Stomach smooth muscle (tissue), 2 donors: ENCODE data around the gene SLFNL1.
A peak's percentile ranks its signal among the peaks of the same experiment; 100 is the strongest.

ENCODE experiments used
- H3K27ac ChIP-seq: one replicate; pipeline ENCODE4 v1.7.0; 2013; ENCODE audit warnings: mild to moderate bottlenecking, low read length, inconsistent platforms
- H3K27me3 ChIP-seq, 2 donors: one replicate each; pipeline ENCODE4 v1.7.0; 2013; ENCODE audit warnings: low read length in 2 of 2; ENCODE audit not compliant: insufficient read depth in 2 of 2, control insufficient read depth in 1 of 2
- H3K36me3 ChIP-seq, 2 donors: one replicate each; pipeline ENCODE4 v1.7.0; 2013; ENCODE audit warnings: low read length in 2 of 2; ENCODE audit not compliant: control insufficient read depth in 2 of 2, insufficient read depth in 2 of 2
- H3K4me1 ChIP-seq: one replicate; pipeline ENCODE4 v1.7.0; 2013; ENCODE audit warnings: low read length; ENCODE audit not compliant: control insufficient read depth, insufficient read depth
- H3K4me3 ChIP-seq, 2 donors: one replicate each; pipeline ENCODE4 v1.7.0; 2013; ENCODE audit warnings: low read length in 2 of 2
- H3K9ac ChIP-seq, 2 donors: one replicate each; pipeline ENCODE4 v1.7.0; 2013; ENCODE audit warnings: low read length in 2 of 2, mild to moderate bottlenecking in 1 of 2
- H3K9me3 ChIP-seq, 2 donors: one replicate each; pipeline ENCODE4 v1.7.0; 2013; ENCODE audit warnings: low read length in 2 of 2; ENCODE audit not compliant: control insufficient read depth in 2 of 2
- donor health status: healthy.
- donor health status: Pancreatic carcinoma.

Gene SLFNL1

DNA sequence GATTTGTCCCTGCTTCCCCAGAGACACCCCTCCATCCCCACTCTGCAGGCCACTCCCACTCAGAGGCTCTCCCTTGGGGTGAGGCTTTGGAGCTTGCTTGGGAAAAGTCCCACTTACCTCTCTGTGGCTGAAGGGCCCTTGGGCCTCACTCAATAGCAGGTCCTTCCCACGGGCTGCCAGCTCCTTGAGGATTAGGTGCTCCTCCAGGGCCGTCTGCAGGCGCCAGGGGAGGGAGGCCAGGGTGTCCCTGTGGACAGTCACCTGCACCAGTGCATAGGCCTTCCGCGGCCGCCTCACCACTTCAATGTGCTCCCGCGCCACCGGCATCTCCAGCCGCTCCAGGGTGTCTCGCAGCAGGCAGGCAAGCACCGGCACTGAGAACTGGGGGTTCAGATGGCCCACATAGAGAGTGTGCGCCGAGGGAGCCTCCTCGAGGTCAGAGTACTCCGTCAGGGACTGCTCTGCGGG is 1.4 kb downstream of the SLFNL1 start:
- Histone ChIP-seq H3K4me1 (peaks cover 6% of the 10 kb centered on the region), H3K27ac (no peak overlapping the region), H3K36me3 (peaks cover 0 to 8% of the 10 kb centered on the region in 2 donors), H3K4me3 (no peak overlapping the region), H3K9me3 (no peaks in the 10 kb centered on the region), H3K9ac (no peak overlapping the region), H3K27me3 (no peaks in the 10 kb centered on the region)

- no peak overlapping the region for H3K9ac ChIP-seq
- H3K4me3 ChIP-seq, result no peak overlapping the region
- peaks cover 0 to 8% of the 10 kb centered on the region in 2 donors for H3K36me3 ChIP-seq
- no peaks in the 10 kb centered on the region for H3K27me3 ChIP-seq
- no peaks in the 10 kb centered on the region for H3K9me3 ChIP-seq
- H3K27ac ChIP-seq, result no peak overlapping the region
- H3K4me1 ChIP-seq, result peaks cover 6% of the 10 kb centered on the region
Measured at GRCh38 chr1:41019353-41019745, 2.2 kb downstream of the SLFNL1 start.

DNA sequence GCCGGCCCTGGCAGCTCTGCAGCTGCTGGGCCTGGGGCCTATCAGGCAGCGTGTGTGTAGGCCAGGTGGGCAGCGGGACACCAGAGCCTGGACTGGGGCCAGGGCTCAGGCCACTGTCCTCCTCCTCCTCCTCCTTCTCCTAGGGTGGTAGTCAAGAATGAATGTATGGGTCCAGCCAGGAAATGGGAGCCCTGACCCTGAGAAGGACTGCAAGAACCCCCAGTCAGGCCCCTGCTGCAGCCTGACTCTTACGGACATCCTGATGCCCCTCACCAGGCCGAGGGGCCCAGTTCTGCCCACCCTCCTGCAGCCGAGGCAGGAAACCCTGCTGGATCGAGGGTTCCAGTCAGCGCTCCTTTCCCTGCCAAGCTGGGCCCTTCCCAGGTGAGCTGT is 3.5 kb downstream of the SLFNL1 start:
- Histone ChIP-seq H3K9ac (no peak overlapping the region), H3K4me1 (peaks cover 6% of the 10 kb centered on the region), H3K27ac (no peak overlapping the region), H3K36me3 (peaks cover 0 to 3% of the 10 kb centered on the region in 2 donors), H3K4me3 (no peak overlapping the region), H3K27me3 (no peaks in the 10 kb centered on the region), H3K9me3 (no peaks in the 10 kb centered on the region)

- H3K9me3 ChIP-seq, result no peaks in the 10 kb centered on the region
- H3K4me1 ChIP-seq, result peaks cover 6% of the 10 kb centered on the region
- no peaks in the 10 kb centered on the region for H3K27me3 ChIP-seq
- no peak overlapping the region for H3K27ac ChIP-seq
- H3K9ac ChIP-seq, result no peak overlapping the region
- H3K36me3 ChIP-seq, result peaks cover 0 to 4% of the 10 kb centered on the region in 2 donors
- H3K4me3 ChIP-seq, result no peak overlapping the region
Measured at GRCh38 chr1:41017141-41018017, 4.1 kb downstream of the SLFNL1 start.

- Histone ChIP-seq H3K4me1 (peaks cover 3% of the 10 kb centered on the region), H3K27ac (peak overlapping the region; percentile 11), H3K4me3 (no peak overlapping the region), H3K9me3 (no peaks in the 10 kb centered on the region), H3K36me3 (peaks cover 3 to 16% of the 10 kb centered on the region in 2 donors), H3K27me3 (no peaks in the 10 kb centered on the region), H3K9ac (no peak overlapping the region)
Measured at GRCh38 chr1:41015897-41016470, 5.5 kb downstream of the SLFNL1 start.

DNA sequence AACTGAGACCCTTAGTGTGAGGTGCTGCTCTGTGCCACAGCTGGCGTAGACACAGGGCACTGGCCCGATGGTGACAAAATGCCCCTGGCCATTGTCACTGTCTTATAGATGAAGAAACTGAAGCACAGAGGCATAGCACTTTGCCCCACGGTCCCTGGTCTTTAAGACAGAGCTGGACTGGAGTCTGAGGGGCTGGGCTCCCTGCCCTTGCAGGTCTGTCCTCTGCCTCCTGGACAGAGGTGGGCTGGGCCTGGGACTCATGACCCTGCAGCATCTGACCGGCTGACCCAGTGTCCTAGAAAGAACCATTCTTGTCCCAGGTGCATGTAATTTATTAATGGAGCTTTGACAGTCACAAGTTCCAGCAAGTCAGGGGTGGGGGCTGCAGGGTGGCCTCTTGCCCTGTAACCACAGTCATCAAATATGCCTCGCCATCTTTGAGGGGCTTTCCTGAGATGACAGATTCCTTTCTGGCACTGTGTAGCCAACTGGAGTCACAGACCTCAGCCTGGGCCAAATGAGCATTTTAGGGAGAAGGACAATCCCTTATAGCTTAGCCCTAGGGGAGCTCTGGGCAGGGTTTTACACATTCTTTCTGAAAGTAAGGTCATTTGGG is 6.1 kb downstream of the SLFNL1 start:
- Histone ChIP-seq H3K4me3 (no peak overlapping the region), H3K9me3 (no peaks in the 10 kb centered on the region), H3K27me3 (no peaks in the 10 kb centered on the region), H3K4me1 (peaks cover 3% of the 10 kb centered on the region), H3K36me3 (peaks cover 3 to 19% of the 10 kb centered on the region in 2 donors), H3K9ac (no peak overlapping the region), H3K27ac (peak overlapping the region; percentile 11)

DNA sequence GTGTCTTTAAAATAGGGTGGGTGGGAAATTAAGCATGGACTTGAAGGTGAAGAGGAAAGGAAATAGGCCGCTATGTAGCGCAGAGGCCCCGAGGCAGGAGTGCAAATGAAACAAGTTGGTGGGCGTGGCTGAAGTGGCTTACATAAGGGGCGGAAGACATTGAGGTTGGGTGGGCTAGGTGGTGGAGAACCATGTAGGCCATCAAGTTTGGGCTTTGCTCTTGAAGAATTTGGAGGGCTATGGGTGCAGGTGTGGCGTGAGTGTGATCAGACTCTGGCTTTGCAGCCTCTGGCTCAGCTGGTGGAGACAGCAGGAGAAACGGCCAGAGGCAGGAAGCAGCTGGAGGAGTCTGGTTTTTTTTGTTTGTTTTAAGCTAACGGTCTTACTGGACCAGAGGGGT is 6.7 kb downstream of the SLFNL1 start:
- no peak overlapping the region for H3K4me3 ChIP-seq
- peaks cover 3% of the 10 kb centered on the region for H3K4me1 ChIP-seq
- no peak overlapping the region for H3K9ac ChIP-seq
- no peaks in the 10 kb centered on the region for H3K9me3 ChIP-seq
- no peaks in the 10 kb centered on the region for H3K27me3 ChIP-seq
- peaks cover 8 to 23% of the 10 kb centered on the region in 2 donors for H3K36me3 ChIP-seq
- H3K27ac ChIP-seq, result no peak overlapping the region

DNA sequence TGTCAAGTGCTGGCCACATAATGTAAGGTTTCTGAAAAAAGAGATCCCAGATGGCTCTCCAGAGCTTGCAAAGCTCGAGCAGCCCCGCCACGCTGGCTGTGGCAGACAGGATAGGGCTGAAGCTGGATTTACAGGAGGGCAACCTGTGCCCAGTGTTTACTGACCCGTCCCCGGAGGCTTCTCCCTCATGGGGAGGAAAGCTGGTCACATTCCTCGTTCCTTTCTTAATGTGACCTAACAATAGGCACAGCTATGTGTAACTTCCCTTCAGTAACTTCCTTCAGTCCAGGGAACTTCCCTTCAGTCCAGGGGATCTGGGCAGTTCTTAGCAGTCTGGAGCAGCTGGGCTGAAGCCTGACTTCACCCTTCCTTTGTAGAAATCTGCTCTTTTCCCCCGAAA is 7.7 kb downstream of the SLFNL1 start:
- H3K9me3 ChIP-seq, result no peaks in the 10 kb centered on the region
- no peak overlapping the region for H3K9ac ChIP-seq
- no peak overlapping the region for H3K4me3 ChIP-seq
- H3K27ac ChIP-seq, result no peak overlapping the region
- H3K4me1 ChIP-seq, result peaks cover 3% of the 10 kb centered on the region
- H3K27me3 ChIP-seq, result no peaks in the 10 kb centered on the region
- H3K36me3 ChIP-seq, result peaks cover 18 to 28% of the 10 kb centered on the region in 2 donors

GRCh38 chr1:41013024-41013423 is 8.5 kb downstream of the SLFNL1 start:
- Histone ChIP-seq H3K36me3 (peaks cover 24 to 34% of the 10 kb centered on the region in 2 donors), H3K4me1 (peaks cover 3% of the 10 kb centered on the region), H3K9me3 (no peaks in the 10 kb centered on the region), H3K27me3 (no peaks in the 10 kb centered on the region), H3K27ac (no peak overlapping the region), H3K9ac (no peak overlapping the region), H3K4me3 (no peak overlapping the region)

- Histone ChIP-seq H3K27me3 (no peaks in the 10 kb centered on the region), H3K4me1 (peaks cover 1% of the 10 kb centered on the region), H3K36me3 (peaks cover 34 to 50% of the 10 kb centered on the region in 2 donors), H3K9me3 (no peaks in the 10 kb centered on the region), H3K4me3 (no peak overlapping the region), H3K9ac (no peak overlapping the region), H3K27ac (no peak overlapping the region)
Measured at GRCh38 chr1:41010345-41010744, 11.2 kb downstream of the SLFNL1 start.
